ENCODE data around the gene HPCAL1.
"Not testable (repeated sequence)": the region's sequence is repeated elsewhere in the genome, so short reads cannot be mapped to it uniquely, and the experiment has no call there.

The HPCAL1 gene

DNA sequence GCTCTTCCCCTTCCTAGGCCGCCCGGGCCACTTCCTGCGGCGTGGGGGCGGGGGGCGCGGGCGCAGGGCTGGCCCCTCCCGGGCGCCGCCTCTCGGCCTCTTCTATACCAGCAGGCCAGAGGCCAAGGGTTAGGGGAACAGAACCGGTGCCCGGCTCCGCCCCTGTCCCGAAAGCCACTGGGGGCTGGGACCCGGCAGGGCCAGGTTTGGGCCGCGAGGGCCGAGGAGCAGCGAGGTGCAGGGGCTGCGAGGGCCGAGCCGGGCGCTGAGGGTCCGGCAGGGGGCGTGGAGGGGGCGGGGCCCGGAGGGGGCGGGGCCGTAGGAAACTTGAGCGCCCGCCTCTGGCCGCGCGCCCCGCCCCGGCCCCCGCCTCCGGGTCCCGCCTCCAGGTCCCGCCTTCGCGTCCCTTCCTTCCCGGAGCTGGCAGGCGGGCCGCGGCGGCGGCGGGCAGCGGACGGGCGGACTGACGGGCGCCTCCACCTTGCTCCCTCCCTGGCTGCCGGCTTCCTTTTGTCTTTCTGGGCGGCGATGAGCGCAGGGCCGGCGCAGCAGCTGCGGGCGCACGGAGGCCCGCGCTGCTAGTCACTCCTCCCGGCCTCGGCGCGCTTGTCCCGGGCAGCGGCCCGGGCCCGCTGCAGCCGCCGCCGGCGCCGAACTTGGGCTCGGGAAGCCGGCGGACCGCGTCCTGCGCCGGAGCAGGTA, at the start of gene HPCAL1:
Gene HPCAL1 (plus strand): TSS at position 426 of the 702 bp plus-strand sequence. CDS start 116,854 bp downstream, outside the sequence.
- peak; percentile 71 for DNase-seq

DNA sequence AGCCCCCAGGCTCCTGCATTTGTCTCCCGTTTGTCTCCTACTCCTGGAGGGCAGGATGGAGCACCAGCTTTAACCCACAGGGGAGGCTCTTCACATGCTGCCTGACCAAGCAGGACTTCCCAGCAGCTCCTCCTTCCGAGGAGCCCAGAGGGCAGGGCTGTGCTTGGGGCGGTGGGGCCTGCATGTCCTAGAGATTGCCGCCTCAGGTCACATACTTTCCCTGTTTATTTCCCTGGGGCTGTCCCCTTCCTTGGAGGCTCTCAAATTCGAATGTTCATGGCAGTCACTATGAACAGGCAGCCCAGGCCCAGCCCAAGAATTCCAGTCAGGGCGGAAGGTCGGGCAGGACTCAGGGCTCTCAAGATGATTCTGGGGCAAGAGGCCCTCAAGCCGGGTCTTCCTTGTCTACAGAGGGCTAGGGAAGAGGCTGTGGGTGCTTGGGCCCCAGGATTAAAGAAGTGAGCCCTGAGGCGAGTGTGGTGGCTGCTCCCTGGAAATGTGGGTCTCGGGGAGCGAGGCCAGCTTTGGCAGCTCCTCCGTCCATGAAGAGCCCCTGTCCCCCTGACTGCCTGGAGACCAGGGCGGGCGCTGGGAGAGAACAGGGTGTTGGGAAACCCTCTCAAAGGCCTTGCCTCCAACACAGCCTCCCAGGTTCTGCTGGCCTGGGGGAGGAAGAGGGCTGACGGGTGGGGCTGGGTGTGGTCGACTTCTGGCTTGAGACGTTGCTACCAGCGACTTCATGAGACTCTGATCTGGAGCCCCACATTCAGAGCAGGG, 48.9 kb upstream of the HPCAL1 start:
- DNase-seq = no peak

DNA sequence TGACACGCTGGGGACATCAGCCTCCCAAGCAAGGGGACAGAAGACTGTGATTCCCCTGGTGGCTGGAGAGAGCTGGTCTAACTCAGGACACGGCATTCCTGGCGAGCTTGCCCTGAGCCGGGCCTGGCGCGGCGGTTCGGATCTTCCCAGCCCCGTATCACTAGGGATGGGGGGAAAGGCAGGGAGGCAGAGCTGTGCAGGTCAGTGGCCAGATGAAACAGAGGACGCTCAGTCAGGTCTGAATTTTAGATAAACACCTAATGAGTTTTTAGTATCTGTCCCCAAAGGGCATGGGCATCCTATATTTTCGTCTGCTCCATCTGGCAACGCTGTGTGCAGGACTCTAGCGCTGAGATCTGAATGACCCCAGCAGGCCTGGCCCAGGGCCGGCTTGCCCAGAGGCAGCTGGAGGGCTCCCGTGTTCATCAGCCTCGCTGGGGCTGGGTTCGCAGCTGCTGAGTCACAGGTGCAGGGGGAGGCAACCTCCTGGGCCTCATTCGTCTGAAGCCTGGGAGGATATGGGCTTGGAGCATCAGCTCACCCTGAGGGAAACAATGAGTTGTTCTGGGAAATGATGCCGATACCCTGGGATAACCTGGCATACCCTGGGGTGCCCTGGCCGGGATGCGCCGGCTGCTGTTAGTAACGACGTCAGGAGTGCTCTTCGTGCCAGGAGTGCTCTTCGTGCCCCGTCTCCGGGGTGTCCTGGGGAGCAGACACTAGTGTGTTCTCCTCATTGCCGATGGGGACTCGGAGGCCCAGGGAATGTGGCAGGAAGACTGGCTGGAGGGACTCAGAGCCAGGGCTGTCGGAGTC, 48.1 kb upstream of the HPCAL1 start:
- DNase-seq = no peak

DNA sequence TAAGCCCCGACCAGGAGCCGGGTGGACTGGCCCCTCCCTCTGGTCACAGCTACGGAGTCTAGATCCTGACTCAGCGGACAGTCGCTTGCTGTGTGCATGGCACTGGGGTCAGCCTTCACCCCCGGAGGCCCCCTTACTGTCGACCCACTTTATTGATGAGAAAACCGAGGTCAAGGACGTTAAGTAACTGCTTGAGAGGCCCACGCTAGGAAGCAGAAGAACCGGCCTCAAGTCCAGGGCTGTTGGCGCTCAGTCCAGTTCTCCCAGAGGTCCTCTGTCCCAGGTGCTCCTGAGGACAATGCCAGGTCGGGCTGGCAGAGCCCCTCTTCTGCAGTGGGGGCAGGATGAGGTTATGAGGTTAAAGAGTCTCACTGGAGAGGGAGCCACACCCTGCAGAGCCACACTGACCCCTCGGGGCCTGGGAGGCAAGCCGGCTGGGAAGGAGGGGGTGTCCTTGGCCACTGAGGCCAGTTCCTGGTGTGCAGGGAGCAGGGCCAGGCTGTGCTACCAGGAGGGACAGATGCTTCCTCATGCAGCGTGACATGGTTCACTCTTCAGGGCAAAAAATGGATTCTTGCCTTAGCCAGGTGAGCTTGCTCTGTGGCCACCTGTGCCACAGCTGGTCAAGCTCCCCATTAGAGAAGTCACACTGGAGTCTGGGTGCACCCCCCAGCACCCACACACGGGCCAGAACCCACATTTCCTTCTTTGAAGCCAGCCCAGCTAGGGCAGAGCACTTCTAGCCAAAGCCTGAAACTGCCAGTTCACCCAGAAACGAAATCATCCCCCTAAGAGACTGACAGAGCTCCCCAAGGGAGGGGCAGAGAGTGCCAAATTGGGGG, 47.3 kb upstream of the HPCAL1 start:
- DNase-seq = no peak

DNA sequence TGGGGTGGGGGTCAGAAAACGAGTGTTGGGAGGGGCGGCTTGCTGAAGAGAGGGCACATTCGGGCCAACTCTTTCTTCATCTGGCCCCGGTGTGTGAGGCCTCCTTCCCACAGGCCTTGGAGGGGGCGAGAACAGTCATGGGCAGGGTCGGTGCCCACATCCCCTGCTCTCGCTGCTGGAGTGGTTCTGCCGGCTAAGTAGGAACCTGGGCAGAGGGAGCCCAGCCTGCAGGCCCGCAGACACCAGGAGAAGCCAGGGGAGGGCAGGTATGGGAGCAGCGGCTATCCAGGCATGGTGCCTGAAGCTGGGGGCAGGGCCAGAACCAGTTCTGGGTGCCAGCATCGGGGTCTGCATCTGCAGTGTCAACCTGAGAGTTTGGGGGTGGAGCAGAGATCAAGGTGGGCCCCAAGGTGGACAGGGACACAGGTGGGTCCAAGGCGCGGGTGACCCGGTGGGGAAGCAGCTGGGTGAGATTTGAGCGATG, 46.6 kb upstream of the HPCAL1 start:
- no peak for DNase-seq

DNA sequence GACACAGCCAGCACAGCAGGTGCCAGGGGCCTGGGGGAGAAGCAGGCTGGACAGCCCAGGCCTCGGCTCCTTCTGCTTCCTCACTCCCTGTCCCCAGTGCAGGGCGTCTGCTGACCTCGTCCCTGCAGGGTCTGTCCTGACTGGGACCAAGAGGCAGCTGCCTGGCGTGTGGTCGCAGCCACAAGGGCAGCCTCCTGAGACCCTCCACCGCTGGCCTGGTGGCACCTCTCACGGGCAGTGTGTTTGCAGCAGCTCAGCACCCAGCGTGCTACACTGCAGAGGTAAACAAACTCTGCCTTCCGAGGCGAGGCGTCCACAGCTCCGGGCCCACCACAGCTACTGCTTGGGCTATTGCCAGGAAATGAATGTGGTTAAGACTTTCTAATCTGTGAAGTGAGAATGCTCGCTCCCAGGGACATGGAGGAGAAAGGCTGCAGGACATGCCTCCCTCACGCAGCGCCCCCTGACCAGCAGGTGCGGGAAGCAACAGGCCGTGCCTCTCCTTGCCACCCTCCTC, 46.1 kb upstream of the HPCAL1 start:
- DNase-seq = no peak

DNA sequence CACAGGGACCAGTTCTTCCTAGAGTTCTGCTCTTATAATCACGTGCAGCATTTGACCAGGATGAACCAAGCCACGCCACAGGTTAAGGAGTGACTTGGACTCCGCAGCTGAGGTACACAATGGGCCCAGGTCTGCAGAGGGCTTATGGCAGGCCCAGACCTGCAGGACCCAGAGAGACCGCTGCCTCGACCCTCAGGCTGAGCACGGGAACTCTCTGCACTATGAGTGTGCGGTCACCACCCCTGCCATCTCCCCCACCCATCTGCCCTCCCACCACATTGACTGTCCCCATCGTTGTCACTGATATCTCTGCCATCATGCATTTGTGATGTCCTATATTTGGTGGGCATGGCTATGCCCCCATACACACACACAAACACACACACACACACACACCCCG, 45.7 kb upstream of the HPCAL1 start:
- no peak for DNase-seq

DNA sequence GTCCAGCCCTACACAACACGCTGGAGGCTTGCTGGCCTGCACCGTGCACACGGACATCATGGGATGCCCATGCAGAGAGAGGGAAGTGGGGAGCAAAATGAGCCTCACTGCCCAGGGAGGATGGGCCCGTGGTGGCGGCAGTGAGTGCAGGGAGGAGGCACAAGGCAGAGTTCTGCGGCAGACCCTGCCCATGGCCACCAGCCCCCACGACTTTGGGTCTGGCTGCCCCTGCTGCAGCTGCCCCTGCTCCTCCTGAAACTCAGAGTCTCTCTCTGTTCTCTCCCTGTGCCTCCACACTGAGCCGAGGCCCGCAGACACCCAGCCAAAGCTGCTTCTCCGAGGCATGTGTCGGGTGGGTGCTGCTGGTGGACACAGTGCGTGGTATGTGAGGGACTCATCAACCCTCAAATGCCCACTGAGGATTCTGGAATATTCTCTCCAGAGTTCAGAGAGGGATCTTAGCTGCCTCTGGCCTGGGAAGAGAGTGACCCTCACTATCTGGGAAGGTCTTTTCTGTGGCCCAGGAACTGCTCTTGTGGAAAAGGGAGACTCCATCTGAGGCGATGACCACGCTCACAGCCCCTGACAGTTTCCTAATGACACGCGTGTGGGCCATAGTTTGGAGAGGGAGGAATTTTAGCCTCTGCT, 45.1 kb upstream of the HPCAL1 start:
- DNase-seq = no peak

DNA sequence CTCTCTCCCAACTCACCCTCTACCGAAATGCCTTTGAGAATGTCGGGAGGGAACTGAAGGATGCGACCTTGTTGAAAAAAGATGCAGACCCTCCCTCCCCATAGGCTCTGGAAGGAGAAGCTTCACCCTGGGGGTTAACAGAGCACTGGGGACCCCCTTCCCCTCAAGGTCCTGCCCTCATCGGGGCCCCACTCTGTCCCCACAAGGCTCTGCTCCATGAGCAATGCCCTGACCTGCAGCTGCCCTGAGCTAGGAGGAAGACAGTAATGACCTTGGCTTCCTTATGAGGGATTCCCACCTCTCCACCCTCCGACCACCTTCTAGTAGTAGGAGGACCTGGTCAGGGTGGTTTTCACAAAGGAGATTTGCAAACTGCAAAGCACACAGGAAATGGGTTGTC, 44.4 kb upstream of the HPCAL1 start:
- DNase-seq = no peak

DNA sequence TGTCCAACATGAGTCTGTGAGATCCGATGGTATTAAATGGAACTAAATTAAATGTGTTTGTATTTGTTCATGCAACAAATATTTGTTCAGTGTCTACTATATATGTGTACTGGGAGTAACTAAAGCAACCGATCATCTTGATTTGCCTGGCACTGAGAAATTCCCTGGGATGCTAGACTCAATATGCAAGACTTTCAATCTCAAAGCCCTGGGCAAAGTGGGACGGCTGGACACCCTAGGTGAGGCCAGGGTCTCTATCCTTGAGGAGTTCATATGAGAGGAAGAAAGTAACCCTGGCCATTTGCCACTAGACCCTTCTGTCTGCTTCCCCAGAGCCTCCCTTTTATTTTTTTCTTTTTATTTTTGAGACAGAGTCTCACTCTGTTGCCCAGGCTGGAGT, 44.0 kb upstream of the HPCAL1 start:
- no peak for DNase-seq

DNA sequence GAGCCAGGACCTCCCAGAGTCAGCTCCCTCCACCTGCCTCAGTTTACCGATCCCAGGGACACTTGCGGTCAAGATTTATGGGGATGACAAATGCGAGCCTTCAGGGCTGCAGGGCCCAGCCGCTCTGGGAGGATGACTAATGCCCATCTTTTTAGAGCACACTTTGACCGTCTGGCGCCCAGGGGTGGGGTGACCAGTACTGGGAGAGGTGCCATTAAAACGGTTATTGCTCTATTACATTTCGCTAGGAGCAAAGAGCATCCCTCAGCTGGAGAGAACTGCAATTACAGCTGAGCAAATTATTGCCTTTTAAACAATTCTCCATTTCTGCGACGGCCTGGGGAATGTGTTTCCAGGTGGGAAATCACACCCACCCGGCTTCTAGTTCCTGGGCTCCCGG, 42.6 kb upstream of the HPCAL1 start:
- no peak for DNase-seq

DNA sequence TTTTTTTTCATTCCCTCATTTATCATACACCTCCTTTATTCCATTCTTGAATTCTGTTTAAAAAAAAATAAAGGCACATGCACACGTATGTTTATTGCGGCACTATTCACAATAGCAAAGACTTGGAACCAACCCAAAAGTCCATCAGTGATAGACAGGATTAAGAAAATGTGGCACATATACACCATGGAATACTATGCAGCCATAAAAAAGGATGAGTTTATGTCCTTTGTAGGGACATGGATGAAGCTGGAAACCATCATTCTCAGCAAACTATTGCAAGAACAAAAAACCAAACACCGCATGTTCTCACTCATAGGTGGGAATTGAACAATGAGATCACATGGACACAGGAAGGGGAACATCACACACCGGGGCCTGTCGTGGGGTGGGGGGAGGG, 39.2 kb upstream of the HPCAL1 start:
- DNase-seq = not testable (repeated sequence)

DNA sequence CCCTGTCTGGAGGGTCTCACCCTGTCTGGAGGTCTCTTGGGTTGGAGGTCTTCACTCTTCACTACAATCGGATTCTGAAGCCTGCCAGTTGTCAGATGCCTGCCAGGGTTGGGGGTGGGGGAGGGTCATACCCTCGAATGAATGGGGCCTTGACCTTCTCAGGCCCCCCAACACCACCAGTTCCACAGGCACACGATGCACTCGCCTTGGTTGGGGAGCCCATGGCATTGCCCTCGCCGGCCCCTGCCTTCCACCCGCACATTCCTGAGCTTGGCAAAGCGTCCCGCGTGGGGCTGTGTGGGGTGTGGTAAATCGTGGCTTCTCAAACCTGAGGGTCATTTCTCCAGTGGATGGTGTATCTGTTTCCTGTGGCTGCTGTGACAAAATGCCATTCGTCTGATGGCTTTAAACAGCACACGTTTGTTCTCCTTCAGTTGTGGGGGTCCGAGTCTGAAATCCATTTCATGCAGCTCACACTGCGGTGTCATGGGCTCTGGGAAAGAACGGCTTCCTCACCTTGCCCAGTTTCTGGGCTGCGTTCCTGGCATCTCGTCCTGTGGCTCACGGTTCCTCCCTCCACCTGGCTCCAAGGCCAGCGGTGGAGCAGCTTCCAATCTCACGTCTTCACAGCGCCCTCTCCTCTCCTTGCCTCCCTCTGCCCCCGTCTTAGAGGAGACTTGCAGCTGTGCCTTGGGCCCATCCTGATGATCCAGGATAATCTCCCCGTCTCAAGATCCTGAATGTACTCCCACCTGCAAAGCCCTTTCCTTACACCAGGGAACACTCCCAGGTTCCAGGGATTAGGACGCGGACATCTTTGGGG, 38.0 kb upstream of the HPCAL1 start:
- no peak for DNase-seq

DNA sequence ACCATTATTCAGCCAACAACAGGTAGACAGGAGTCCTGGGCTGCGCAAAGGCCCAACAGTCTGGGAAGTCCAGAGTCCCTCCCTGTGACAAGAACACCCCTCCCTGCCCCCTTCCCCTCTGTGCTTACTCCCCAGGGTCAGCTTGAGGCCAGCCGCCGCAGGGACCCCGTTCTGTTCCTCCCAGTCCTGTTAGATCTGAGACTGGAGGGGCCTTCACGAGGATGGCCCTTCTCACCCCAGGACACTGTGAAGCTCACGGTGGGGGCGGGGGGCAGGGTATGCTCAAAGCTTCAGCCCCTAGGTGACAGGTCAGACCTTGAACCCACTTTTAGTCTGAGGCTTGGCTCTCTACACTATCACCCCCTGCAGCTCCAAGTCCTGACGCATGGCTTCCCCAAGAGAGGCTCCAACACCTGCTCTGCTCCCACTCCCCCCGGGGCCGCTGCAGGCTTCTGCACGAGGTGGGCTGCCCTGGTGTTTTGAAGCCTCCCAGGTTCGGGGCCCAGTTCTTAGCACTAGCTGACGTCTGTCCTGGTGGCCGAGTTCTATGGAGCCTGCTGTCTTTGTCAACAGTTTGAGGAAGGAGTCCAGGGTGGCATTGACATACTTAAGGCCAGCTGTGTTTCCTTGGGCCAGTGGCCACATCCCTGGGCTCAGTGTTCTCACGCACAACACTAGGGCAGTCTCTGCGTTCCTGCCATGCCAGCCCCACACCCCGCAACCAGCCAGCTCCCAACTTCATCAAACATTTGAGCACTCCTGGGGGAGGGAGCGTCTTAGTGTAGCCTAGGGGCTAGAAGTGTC, 37.2 kb upstream of the HPCAL1 start:
- no peak for DNase-seq

DNA sequence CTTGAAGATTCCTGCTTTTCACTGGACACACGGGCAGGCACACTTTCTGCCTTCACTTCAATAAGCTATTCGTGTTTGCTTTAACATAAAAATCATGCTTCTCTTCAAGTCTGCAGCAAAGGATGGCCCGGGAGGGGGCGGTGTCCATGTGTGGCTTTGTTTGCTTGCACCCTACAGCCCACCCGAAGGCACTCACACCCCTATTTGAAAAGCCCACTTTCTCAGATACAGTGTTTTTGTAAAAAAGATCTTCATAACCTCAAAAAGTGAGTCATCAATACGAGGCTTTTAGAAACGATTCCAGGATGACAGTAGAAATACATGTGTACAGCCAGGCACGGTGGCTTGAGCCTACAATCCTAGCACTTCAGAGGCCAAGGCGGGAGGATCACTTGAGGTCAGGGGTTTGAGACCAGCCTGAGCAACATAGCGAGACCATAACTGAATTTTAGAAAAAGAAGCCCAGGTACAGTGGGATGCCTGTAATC, 36.5 kb upstream of the HPCAL1 start:
- DNase-seq = no peak

DNA sequence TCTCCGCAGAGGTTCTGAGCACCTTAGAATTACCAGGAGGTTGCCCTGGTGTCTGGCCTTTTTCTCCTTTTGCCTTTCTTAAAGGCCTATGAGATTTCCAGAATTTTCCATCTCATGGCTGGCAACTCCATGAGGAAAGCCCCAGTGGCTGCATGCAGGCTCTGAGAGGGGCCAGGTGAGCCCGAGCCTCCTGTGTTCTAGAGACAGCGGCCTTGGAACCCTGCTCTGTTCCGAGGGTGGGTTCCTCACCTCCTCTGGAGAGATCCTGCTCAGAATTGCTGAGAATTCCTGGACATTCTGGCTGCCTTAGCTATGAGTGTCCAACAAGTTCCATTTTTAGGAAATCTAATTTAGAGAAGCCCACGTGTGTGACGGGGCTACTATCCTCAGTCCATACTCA, 35.7 kb upstream of the HPCAL1 start:
- DNase-seq = no peak

DNA sequence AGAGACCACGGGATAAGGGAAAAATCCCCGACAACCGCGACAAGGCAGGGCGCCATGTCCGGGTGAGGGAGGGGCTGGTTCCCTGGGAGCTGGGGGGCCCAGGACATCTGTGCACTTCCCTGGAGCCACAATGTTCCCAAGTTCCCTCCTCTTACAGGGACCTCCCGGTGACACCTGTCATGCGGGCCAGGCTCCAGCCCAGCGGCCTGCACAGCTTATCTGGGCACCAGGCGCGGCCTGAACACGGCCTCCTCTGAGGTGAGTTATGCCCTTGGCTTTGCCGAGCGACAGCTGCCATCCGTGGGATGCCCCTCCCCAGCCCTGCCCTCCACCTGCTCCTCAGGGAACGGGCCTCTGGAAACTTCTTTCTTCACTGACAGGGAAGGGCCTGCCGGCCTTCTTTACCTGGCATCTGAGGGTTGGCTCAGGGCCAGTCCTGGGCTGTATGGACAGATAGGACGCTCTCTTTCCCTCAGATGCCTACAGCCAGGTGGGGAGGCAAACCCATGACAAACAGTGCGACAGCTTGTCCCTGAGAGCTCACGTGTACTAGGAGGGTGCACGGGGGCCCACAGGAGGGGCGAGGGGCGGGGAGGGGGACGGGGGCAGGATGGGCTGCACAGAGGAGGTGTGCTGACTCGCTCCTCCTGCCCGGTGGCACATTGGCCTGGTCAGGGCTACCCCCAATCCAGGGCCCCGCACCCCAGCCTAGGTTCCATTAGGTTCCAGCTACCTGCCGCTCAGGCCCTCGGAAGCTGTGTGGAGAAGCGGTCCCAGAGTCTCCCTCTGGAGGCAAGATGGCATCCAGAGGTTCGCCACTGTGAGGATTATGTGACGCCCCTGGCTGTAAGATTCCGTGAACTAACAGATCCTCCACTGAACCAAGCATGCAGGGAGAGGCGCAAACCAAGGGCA, 34.9 kb upstream of the HPCAL1 start:
- DNase-seq = no peak

DNA sequence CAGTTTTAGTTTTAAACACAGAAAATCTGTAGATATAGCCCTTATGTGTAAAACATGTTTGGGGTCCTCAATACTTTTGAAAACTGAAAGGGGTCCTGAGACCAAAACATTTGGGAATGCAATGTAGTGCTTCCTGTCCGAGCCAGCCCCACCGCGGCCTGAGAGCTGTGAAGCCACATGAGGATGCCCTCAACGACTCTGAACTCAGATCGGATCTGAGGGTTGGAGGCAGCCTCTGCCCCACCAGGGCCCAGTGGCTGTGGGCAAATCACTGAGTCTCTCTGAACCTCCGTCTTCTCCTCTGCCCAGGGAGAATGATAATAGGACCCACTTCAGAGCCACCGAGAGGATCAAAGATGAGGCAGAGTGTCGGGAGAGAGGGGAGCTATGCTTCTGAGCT, 33.4 kb upstream of the HPCAL1 start:
- DNase-seq = no peak

Measured in activated CD4-positive, alpha-beta T cell treated with anti-CD3 and anti-CD28 coated beads, Interleukin-2, amount 50 U/mL, for 1 hour (primary cell).